Liver (tissue), 3 donors: ENCODE results near the gene IRF2.

Source experiments
- FOXA1 ChIP-seq: IDR thresholded peaks from 2 replicates; pipeline ENCODE4 v1.6.1; 2016; ENCODE audit warnings: antibody characterized with exemption
- GABPA ChIP-seq, 2 donors: IDR thresholded peaks in 1 of 2; conservative IDR thresholded peaks in 1 of 2; 2 replicates each; pipeline ENCODE4 v1.6.1; 2016; ENCODE audit warnings: antibody characterized with exemption in 2 of 2, mild to moderate bottlenecking in 1 of 2, moderate library complexity in 1 of 2
- HNF4A ChIP-seq, 2 donors: conservative IDR thresholded peaks; 2 replicates each; pipeline ENCODE4 v1.6.1; 2016; ENCODE audit warnings: antibody characterized with exemption in 2 of 2, mild to moderate bottlenecking in 2 of 2
- RAD21 ChIP-seq, 2 donors: IDR thresholded peaks; 2 replicates each; pipeline ENCODE4 v1.6.1; 2016; ENCODE audit warnings: antibody characterized with exemption in 2 of 2, mild to moderate bottlenecking in 2 of 2
- RXRA ChIP-seq, 2 donors: IDR thresholded peaks; 2 replicates each; pipeline ENCODE4 v1.6.1; 2017 to 2018; ENCODE audit warnings: antibody characterized with exemption in 2 of 2, mild to moderate bottlenecking in 1 of 2
- TAF1 ChIP-seq: conservative IDR thresholded peaks from 2 replicates; pipeline ENCODE4 v1.6.1; 2016; ENCODE audit warnings: antibody characterized with exemption, mild to moderate bottlenecking
- YY1 ChIP-seq: IDR thresholded peaks from 2 replicates; pipeline ENCODE4 v1.6.1; 2016; ENCODE audit warnings: antibody characterized with exemption, mild to moderate bottlenecking
- TF ChIP-seq, protein P1 (sequence below): fragments of 150-350 bp; IDR thresholded peaks from 2 replicates; pipeline ENCODE4 v1.5.1; 2017; ENCODE audit warnings: improper control_type of control experiment, low read depth, low read length; ENCODE audit not compliant: missing input control
- TF ChIP-seq, protein P2 (sequence below): IDR thresholded peaks from 2 replicates; pipeline ENCODE4 v1.6.1; 2016; ENCODE audit warnings: antibody characterized with exemption
- donor health status: healthy.
- donor health status: healthy.

DNA sequence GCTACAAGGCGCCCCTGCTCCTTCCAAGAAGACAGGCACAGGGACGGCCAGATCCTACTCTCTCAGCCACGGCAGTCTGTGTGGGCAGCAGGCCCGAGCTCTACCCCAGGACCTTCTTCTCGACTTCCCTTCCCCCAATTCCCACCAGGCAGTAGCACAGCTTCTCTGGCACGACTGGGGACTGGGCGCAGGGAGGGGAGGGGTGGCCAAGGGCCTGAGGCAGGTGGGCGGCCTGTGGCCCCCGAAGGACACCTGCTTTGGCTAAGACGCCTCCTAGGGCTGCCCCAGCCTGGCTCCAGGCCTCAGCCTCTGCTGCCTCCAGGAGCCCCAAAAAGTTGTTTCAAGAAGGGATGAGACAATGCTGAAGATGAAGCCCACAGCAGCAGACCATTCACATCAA lies 24.2 kb upstream of the IRF2 start:
- TF ChIP-seq, protein P1, sequence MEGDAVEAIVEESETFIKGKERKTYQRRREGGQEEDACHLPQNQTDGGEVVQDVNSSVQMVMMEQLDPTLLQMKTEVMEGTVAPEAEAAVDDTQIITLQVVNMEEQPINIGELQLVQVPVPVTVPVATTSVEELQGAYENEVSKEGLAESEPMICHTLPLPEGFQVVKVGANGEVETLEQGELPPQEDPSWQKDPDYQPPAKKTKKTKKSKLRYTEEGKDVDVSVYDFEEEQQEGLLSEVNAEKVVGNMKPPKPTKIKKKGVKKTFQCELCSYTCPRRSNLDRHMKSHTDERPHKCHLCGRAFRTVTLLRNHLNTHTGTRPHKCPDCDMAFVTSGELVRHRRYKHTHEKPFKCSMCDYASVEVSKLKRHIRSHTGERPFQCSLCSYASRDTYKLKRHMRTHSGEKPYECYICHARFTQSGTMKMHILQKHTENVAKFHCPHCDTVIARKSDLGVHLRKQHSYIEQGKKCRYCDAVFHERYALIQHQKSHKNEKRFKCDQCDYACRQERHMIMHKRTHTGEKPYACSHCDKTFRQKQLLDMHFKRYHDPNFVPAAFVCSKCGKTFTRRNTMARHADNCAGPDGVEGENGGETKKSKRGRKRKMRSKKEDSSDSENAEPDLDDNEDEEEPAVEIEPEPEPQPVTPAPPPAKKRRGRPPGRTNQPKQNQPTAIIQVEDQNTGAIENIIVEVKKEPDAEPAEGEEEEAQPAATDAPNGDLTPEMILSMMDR, result no peak
- TF ChIP-seq YY1 (no peak), TAF1 (no peak), FOXA1 (no peak), GABPA (IDR thresholded peaks at IDR 0.05 in 1 of 2, conservative IDR thresholded peaks at IDR 0.05 in 1 of 2) (no peak), RXRA (IDR thresholded peaks at IDR 0.05) (no peak), HNF4A (conservative IDR thresholded peaks at IDR 0.05) (no peak), RAD21 (IDR thresholded peaks at IDR 0.05) (no peak)
- TF ChIP-seq, protein P2, sequence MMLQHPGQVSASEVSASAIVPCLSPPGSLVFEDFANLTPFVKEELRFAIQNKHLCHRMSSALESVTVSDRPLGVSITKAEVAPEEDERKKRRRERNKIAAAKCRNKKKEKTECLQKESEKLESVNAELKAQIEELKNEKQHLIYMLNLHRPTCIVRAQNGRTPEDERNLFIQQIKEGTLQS, result no peak
